ENCODE data around the gene ZNF827. TPM values are rescaled to one million over a fixed set of nuclear protein-coding genes. Genes with fewer than 3 reads are reported as not detected.

Gene ZNF827
- polyA plus RNA-seq, 4 donors, result 3.5 to 30.0 (median 7.5) TPM

GRCh38 chr4:145928748-145929147 lies 9.9 kb downstream of the ZNF827 start:
- Histone ChIP-seq H3K27ac (ENCODE audit: low read depth in 1 of 3, low read length in 2 of 3) (no peak overlapping the region), H3K9me3 (ENCODE audit: control insufficient read depth in 2 of 2, insufficient read depth in 1 of 2, low read depth in 1 of 2, low read length in 1 of 2) (peaks cover 0 to 3% of the 10 kb centered on the region in 2 donors), H3K4me1 (ENCODE audit: control insufficient read depth in 3 of 3, insufficient read depth in 2 of 3, low read depth in 1 of 3, low read length in 2 of 3) (peaks cover 2 to 6% (median 5%) of the 10 kb centered on the region in 3 donors), H3K27me3 (ENCODE audit: control insufficient read depth in 3 of 3, insufficient read depth in 3 of 3, low read length in 3 of 3) (no peaks in the 10 kb centered on the region), H3K4me3 (ENCODE audit: low read depth in 1 of 3, low read length in 3 of 3) (no peak overlapping the region), H3K36me3 (ENCODE audit: control insufficient read depth in 3 of 3, insufficient read depth in 2 of 3, low read depth in 1 of 3, low read length in 3 of 3) (peaks cover 0 to 2% (median 0%) of the 10 kb centered on the region in 3 donors)
- FAIRE-seq (no peak), DNase-seq (no peak)
- 90 to 95% (median 92%) methylated on average over 8 of the region's 8 CpGs for WGBS, 3 donors

GRCh38 chr4:145927030-145927429 lies 11.6 kb downstream of the ZNF827 start:
- DNase-seq (no peak), FAIRE-seq (no peak)
- WGBS, 3 donors, result 88 to 92% (median 88%) methylated on average over 7 of the region's 7 CpGs
- no peak overlapping the region for H3K27ac ChIP-seq (ENCODE audit: low read depth in 1 of 3, low read length in 2 of 3)
- H3K9me3 ChIP-seq (ENCODE audit: control insufficient read depth in 2 of 2, insufficient read depth in 1 of 2, low read depth in 1 of 2, low read length in 1 of 2), result peaks cover 0 to 3% of the 10 kb centered on the region in 2 donors
- H3K36me3 ChIP-seq (ENCODE audit: control insufficient read depth in 3 of 3, insufficient read depth in 2 of 3, low read depth in 1 of 3, low read length in 3 of 3), result peaks cover 0 to 5% (median 0%) of the 10 kb centered on the region in 3 donors
- H3K4me3 ChIP-seq (ENCODE audit: low read depth in 1 of 3, low read length in 3 of 3), result no peak overlapping the region
- H3K4me1 ChIP-seq (ENCODE audit: control insufficient read depth in 3 of 3, insufficient read depth in 2 of 3, low read depth in 1 of 3, low read length in 2 of 3), result peaks cover 2 to 6% (median 5%) of the 10 kb centered on the region in 3 donors
- H3K27me3 ChIP-seq (ENCODE audit: control insufficient read depth in 3 of 3, insufficient read depth in 3 of 3, low read length in 3 of 3), result no peaks in the 10 kb centered on the region

- no peak for FAIRE-seq
- H3K4me1 ChIP-seq (ENCODE audit: control insufficient read depth in 3 of 3, insufficient read depth in 2 of 3, low read depth in 1 of 3, low read length in 2 of 3), result no peaks in the 10 kb centered on the region
- H3K36me3 ChIP-seq (ENCODE audit: control insufficient read depth in 3 of 3, insufficient read depth in 2 of 3, low read depth in 1 of 3, low read length in 3 of 3), result peaks cover 0 to 9% (median 0%) of the 10 kb centered on the region in 3 donors
- no peak for DNase-seq
- 90 to 100% (median 100%) methylated on average over 1 of the region's 1 CpG for WGBS, 3 donors
- peaks cover 0 to 3% of the 10 kb centered on the region in 2 donors for H3K9me3 ChIP-seq (ENCODE audit: control insufficient read depth in 2 of 2, insufficient read depth in 1 of 2, low read depth in 1 of 2, low read length in 1 of 2)
- H3K4me3 ChIP-seq (ENCODE audit: low read depth in 1 of 3, low read length in 3 of 3), result no peak overlapping the region
- H3K27ac ChIP-seq (ENCODE audit: low read depth in 1 of 3, low read length in 2 of 3), result no peak overlapping the region
- H3K27me3 ChIP-seq (ENCODE audit: control insufficient read depth in 3 of 3, insufficient read depth in 3 of 3, low read length in 3 of 3), result no peaks in the 10 kb centered on the region
Measured at GRCh38 chr4:145921231-145921630, 17.4 kb downstream of the ZNF827 start.

GRCh38 chr4:145920205-145920604 lies 18.4 kb downstream of the ZNF827 start:
- no peaks in the 10 kb centered on the region for H3K27me3 ChIP-seq (ENCODE audit: control insufficient read depth in 3 of 3, insufficient read depth in 3 of 3, low read length in 3 of 3)
- DNase-seq, result no peak
- 65 to 91% (median 82%) methylated on average over 8 of the region's 8 CpGs for WGBS, 3 donors

GRCh38 chr4:145912376-145912775 lies 26.2 kb downstream of the ZNF827 start:
- H3K27ac ChIP-seq (ENCODE audit: low read depth in 1 of 3, low read length in 2 of 3), result no peak overlapping the region
- H3K27me3 ChIP-seq (ENCODE audit: control insufficient read depth in 3 of 3, insufficient read depth in 3 of 3, low read length in 3 of 3), result no peaks in the 10 kb centered on the region
- FAIRE-seq, result no peak
- 92 to 98% (median 96%) methylated on average over 2 of the region's 2 CpGs for WGBS, 3 donors
- H3K4me1 ChIP-seq (ENCODE audit: control insufficient read depth in 3 of 3, insufficient read depth in 2 of 3, low read depth in 1 of 3, low read length in 2 of 3), result peaks cover 1 to 7% (median 3%) of the 10 kb centered on the region in 3 donors
- H3K36me3 ChIP-seq (ENCODE audit: control insufficient read depth in 3 of 3, insufficient read depth in 2 of 3, low read depth in 1 of 3, low read length in 3 of 3), result peaks cover 0 to 8% (median 0%) of the 10 kb centered on the region in 3 donors
- no peaks in the 10 kb centered on the region for H3K9me3 ChIP-seq (ENCODE audit: control insufficient read depth in 2 of 2, insufficient read depth in 1 of 2, low read depth in 1 of 2, low read length in 1 of 2)
- H3K4me3 ChIP-seq (ENCODE audit: low read depth in 1 of 3, low read length in 3 of 3), result no peak overlapping the region
- peak in 1 of 2 donors; percentile 22 for DNase-seq

More at GRCh38 chr4:145920205-145920604, 18.4 kb downstream of the ZNF827 start:
- Histone ChIP-seq H3K36me3 (ENCODE audit: control insufficient read depth in 3 of 3, insufficient read depth in 2 of 3, low read depth in 1 of 3, low read length in 3 of 3) (peaks cover 0 to 14% (median 0%) of the 10 kb centered on the region in 3 donors), H3K4me3 (ENCODE audit: low read depth in 1 of 3, low read length in 3 of 3) (no peak overlapping the region), H3K27ac (ENCODE audit: low read depth in 1 of 3, low read length in 2 of 3) (no peak overlapping the region), H3K9me3 (ENCODE audit: control insufficient read depth in 2 of 2, insufficient read depth in 1 of 2, low read depth in 1 of 2, low read length in 1 of 2) (peaks cover 0 to 3% of the 10 kb centered on the region in 2 donors), H3K4me1 (ENCODE audit: control insufficient read depth in 3 of 3, insufficient read depth in 2 of 3, low read depth in 1 of 3, low read length in 2 of 3) (no peaks in the 10 kb centered on the region)
- no peak for FAIRE-seq

- WGBS, 3 donors, result 15 to 54% (median 45%) methylated on average over 11 to 12 of the region's 12 CpGs
- H3K27ac ChIP-seq (ENCODE audit: low read depth in 1 of 3, low read length in 2 of 3), result peak overlapping the region in 2 of 3 donors; percentile 38 to 77
- peaks cover 3 to 7% (median 3%) of the 10 kb centered on the region in 3 donors for H3K4me1 ChIP-seq (ENCODE audit: control insufficient read depth in 3 of 3, insufficient read depth in 2 of 3, low read depth in 1 of 3, low read length in 2 of 3)
- H3K27me3 ChIP-seq (ENCODE audit: control insufficient read depth in 3 of 3, insufficient read depth in 3 of 3, low read length in 3 of 3), result no peaks in the 10 kb centered on the region
- peak overlapping the region in 2 of 3 donors; percentile 31 to 33 for H3K4me3 ChIP-seq (ENCODE audit: low read depth in 1 of 3, low read length in 3 of 3)
- FAIRE-seq (no peak), DNase-seq (peak in 1 of 2 donors; percentile 76)
- H3K36me3 ChIP-seq (ENCODE audit: control insufficient read depth in 3 of 3, insufficient read depth in 2 of 3, low read depth in 1 of 3, low read length in 3 of 3), result peaks cover 0 to under 1% (median 0%) of the 10 kb centered on the region in 3 donors
- no peaks in the 10 kb centered on the region for H3K9me3 ChIP-seq (ENCODE audit: control insufficient read depth in 2 of 2, insufficient read depth in 1 of 2, low read depth in 1 of 2, low read length in 1 of 2)
Measured at GRCh38 chr4:145909773-145910172, 28.9 kb downstream of the ZNF827 start.

- H3K36me3 ChIP-seq (ENCODE audit: control insufficient read depth in 3 of 3, insufficient read depth in 2 of 3, low read depth in 1 of 3, low read length in 3 of 3), result peaks cover 0 to 5% (median 0%) of the 10 kb centered on the region in 3 donors
- peaks cover 2 to 5% (median 3%) of the 10 kb centered on the region in 3 donors for H3K4me1 ChIP-seq (ENCODE audit: control insufficient read depth in 3 of 3, insufficient read depth in 2 of 3, low read depth in 1 of 3, low read length in 2 of 3)
- peak overlapping the region in 2 of 3 donors; percentile 31 to 33 for H3K4me3 ChIP-seq (ENCODE audit: low read depth in 1 of 3, low read length in 3 of 3)
- H3K9me3 ChIP-seq (ENCODE audit: control insufficient read depth in 2 of 2, insufficient read depth in 1 of 2, low read depth in 1 of 2, low read length in 1 of 2), result no peaks in the 10 kb centered on the region
- peak overlapping the region in 2 of 3 donors; percentile 38 to 77 for H3K27ac ChIP-seq (ENCODE audit: low read depth in 1 of 3, low read length in 2 of 3)
- WGBS, 3 donors, result 10 to 56% (median 36%) methylated on average over 7 of the region's 7 CpGs
- no peaks in the 10 kb centered on the region for H3K27me3 ChIP-seq (ENCODE audit: control insufficient read depth in 3 of 3, insufficient read depth in 3 of 3, low read length in 3 of 3)
- FAIRE-seq (no peak), DNase-seq (peak in 1 of 2 donors; percentile 91)
Measured at GRCh38 chr4:145909281-145909715, 29.3 kb downstream of the ZNF827 start.

- Histone ChIP-seq H3K4me1 (ENCODE audit: control insufficient read depth in 3 of 3, insufficient read depth in 2 of 3, low read depth in 1 of 3, low read length in 2 of 3) (peaks cover 0 to 6% (median 3%) of the 10 kb centered on the region in 3 donors), H3K27ac (ENCODE audit: low read depth in 1 of 3, low read length in 2 of 3) (no peak overlapping the region), H3K36me3 (ENCODE audit: control insufficient read depth in 3 of 3, insufficient read depth in 2 of 3, low read depth in 1 of 3, low read length in 3 of 3) (peaks cover 0 to 7% (median 0%) of the 10 kb centered on the region in 3 donors), H3K27me3 (ENCODE audit: control insufficient read depth in 3 of 3, insufficient read depth in 3 of 3, low read length in 3 of 3) (no peaks in the 10 kb centered on the region), H3K4me3 (ENCODE audit: low read depth in 1 of 3, low read length in 3 of 3) (no peak overlapping the region), H3K9me3 (ENCODE audit: control insufficient read depth in 2 of 2, insufficient read depth in 1 of 2, low read depth in 1 of 2, low read length in 1 of 2) (no peaks in the 10 kb centered on the region)
- DNase-seq (no peak), FAIRE-seq (no peak)
- WGBS, 3 donors, result 51 to 82% (median 71%) methylated on average over 3 of the region's 3 CpGs
Measured at GRCh38 chr4:145907812-145908211, 30.8 kb downstream of the ZNF827 start.

- Histone ChIP-seq H3K4me3 (ENCODE audit: low read depth in 1 of 3, low read length in 3 of 3) (no peak overlapping the region), H3K27me3 (ENCODE audit: control insufficient read depth in 3 of 3, insufficient read depth in 3 of 3, low read length in 3 of 3) (no peaks in the 10 kb centered on the region), H3K9me3 (ENCODE audit: control insufficient read depth in 2 of 2, insufficient read depth in 1 of 2, low read depth in 1 of 2, low read length in 1 of 2) (no peaks in the 10 kb centered on the region), H3K36me3 (ENCODE audit: control insufficient read depth in 3 of 3, insufficient read depth in 2 of 3, low read depth in 1 of 3, low read length in 3 of 3) (peaks cover 0 to 11% (median 0%) of the 10 kb centered on the region in 3 donors), H3K27ac (ENCODE audit: low read depth in 1 of 3, low read length in 2 of 3) (no peak overlapping the region), H3K4me1 (ENCODE audit: control insufficient read depth in 3 of 3, insufficient read depth in 2 of 3, low read depth in 1 of 3, low read length in 2 of 3) (peaks cover 0 to 6% (median 3%) of the 10 kb centered on the region in 3 donors)
- 64 to 93% (median 73%) methylated on average over 4 of the region's 4 CpGs for WGBS, 3 donors
- FAIRE-seq (no peak), DNase-seq (no peak)
Measured at GRCh38 chr4:145907390-145907789, 31.2 kb downstream of the ZNF827 start.

All from small intestine (tissue), 7 donors.